Gastroesophageal sphincter (tissue), 4 donors: ENCODE results near the gene NFATC2. TPM values are rescaled to one million over a fixed set of nuclear protein-coding genes. Genes with fewer than 3 reads are reported as not detected.

Experiments used
- ATAC-seq: fragments of 150-250 bp; one replicate; pipeline ENCODE4 v1.9.1; 2016; ENCODE audit warnings: mild to moderate bottlenecking, moderate library complexity
- H3K27ac ChIP-seq, 4 donors: fragments of 200-600 bp; sonication (generic) in 3 of 4; 1 replicate in 3 of 4; 2 replicates in 1 of 4; pipeline ENCODE4 v1.5.1; 2016 to 2019
- H3K27me3 ChIP-seq: fragments of 200-600 bp; sonication (generic); one replicate; pipeline ENCODE4 v1.5.1; 2019
- H3K36me3 ChIP-seq, 2 donors: fragments of 200-600 bp; sonication (generic); one replicate each; pipeline ENCODE4 v1.5.1; 2019; ENCODE audit warnings: control low read depth in 1 of 2
- H3K4me1 ChIP-seq, 3 donors: fragments of 200-600 bp; sonication (generic); 1 replicate in 2 of 3; 2 replicates in 1 of 3; pipeline ENCODE4 v1.5.1; 2016 to 2019; ENCODE audit warnings: control low read depth in 2 of 3
- H3K4me3 ChIP-seq, 2 donors: fragments of 200-600 bp; sonication (generic); one replicate each; pipeline ENCODE4 v1.5.1; 2019; ENCODE audit warnings: mild to moderate bottlenecking in 1 of 2, moderate library complexity in 1 of 2
- H3K9me3 ChIP-seq, 3 donors: fragments of 200-600 bp; sonication (generic); one replicate each; pipeline ENCODE4 v1.5.1; 2017 to 2019; ENCODE audit warnings: control low read depth in 2 of 3
- CTCF ChIP-seq, 4 experiments: fragments of 200-600 bp in 2 of 4; fragments of 450-650 bp in 2 of 4; sonication (generic) in 1 of 4; IDR thresholded peaks; one replicate each; pipeline ENCODE4 v1.5.1; 2017 to 2019; ENCODE audit warnings: antibody characterized with exemption in 4 of 4, mild to moderate bottlenecking in 2 of 4, moderate library complexity in 2 of 4
- EP300 ChIP-seq: sonication (generic); formaldehyde crosslinking; IDR thresholded peaks from one replicate; pipeline ENCODE4 v1.6.1; 2017; ENCODE audit warnings: antibody characterized with exemption, mild to moderate bottlenecking
- POLR2A ChIP-seq, 2 donors: fragments of 450-650 bp; IDR thresholded peaks; one replicate each; pipeline ENCODE4 v1.6.1; 2017; ENCODE audit warnings: antibody characterized with exemption in 2 of 2, mild to moderate bottlenecking in 2 of 2, moderate library complexity in 1 of 2
- POLR2AphosphoS5 ChIP-seq: sonication (generic); formaldehyde crosslinking; IDR thresholded peaks from one replicate; pipeline ENCODE4 v1.6.1; 2017; ENCODE audit warnings: antibody characterized with exemption
- WGBS, 2 donors: methylation state at CpG; one replicate each; pipeline ENCODE4 v1.1.5; 2018; ENCODE audit warnings: low coverage in 1 of 2; 5-methylcytosine and 5-hydroxymethylcytosine counted together
- total RNA-seq, 4 donors: library from RNA; depleted of rRNA; stranded (reverse); fragments of >200 nt; gene quantifications; one replicate each; pipeline ENCODE4 v1.1.0, GENCODE V29; 2016

The NFATC2 gene
- total RNA-seq, 4 donors from 2014 or later = 4.4 to 20.2 (median 9.0) TPM

- Histone ChIP-seq H3K4me3 (no peak overlapping the region), H3K4me1 (peaks cover 0 to 27% (median 13%) of the 10 kb centered on the region in 3 donors), H3K9me3 (no peaks in the 10 kb centered on the region), H3K36me3 (no peaks in the 10 kb centered on the region), H3K27me3 (no peaks in the 10 kb centered on the region), H3K27ac (peak overlapping the region in 3 of 4 donors; percentile 51 to 73 (median 71))
- no peak for TF ChIP-seq EP300
- TF ChIP-seq POLR2A (IDR thresholded peaks at IDR 0.05) = no peak
- no peak for TF ChIP-seq CTCF (IDR thresholded peaks at IDR 0.05)
- peak; percentile 60 for ATAC-seq
- WGBS, 2 donors = 54% methylated on average over 4 of the region's 15 CpGs; no CpG with 5 or more reads in 1 of the 2 donors
Measured at GRCh38 chr20:51412951-51413481, 129.5 kb downstream of the NFATC2 start.

GRCh38 chr20:51412333-51412871, 130.1 kb downstream of the NFATC2 start:
- 0% methylated on average over 1 of the region's 12 CpGs; no CpG with 5 or more reads in 1 of the 2 donors for WGBS, 2 donors
- Histone ChIP-seq H3K4me3 (no peak overlapping the region), H3K27ac (peak overlapping the region in 3 of 4 donors; percentile 51 to 73 (median 71)), H3K36me3 (no peaks in the 10 kb centered on the region), H3K4me1 (peaks cover 0 to 27% (median 13%) of the 10 kb centered on the region in 3 donors), H3K27me3 (no peaks in the 10 kb centered on the region), H3K9me3 (no peaks in the 10 kb centered on the region)
- peak; percentile 67 for ATAC-seq
- TF ChIP-seq POLR2A (IDR thresholded peaks at IDR 0.05) = peak in 1 of 2 donors; percentile 4
- TF ChIP-seq POLR2AphosphoS5 = peak; percentile 38
- no peak for TF ChIP-seq CTCF (IDR thresholded peaks at IDR 0.05)

- no peak for TF ChIP-seq EP300
- TF ChIP-seq CTCF (IDR thresholded peaks at IDR 0.05) = peak in 1 of 4 experiments; percentile 9
- peaks cover 0 to 27% (median 13%) of the 10 kb centered on the region in 3 donors for H3K4me1 ChIP-seq
- H3K27me3 ChIP-seq = no peaks in the 10 kb centered on the region
- no peak overlapping the region for H3K4me3 ChIP-seq
- no peaks in the 10 kb centered on the region for H3K36me3 ChIP-seq
- ATAC-seq = peak; percentile 8
- no CpG with 5 or more reads among the region's 1 CpG for WGBS, 2 donors
- peak overlapping the region in 3 of 4 donors; percentile 51 to 73 (median 71) for H3K27ac ChIP-seq
- no peaks in the 10 kb centered on the region for H3K9me3 ChIP-seq
Measured at GRCh38 chr20:51411870-51412269, 130.6 kb downstream of the NFATC2 start.

- no peak overlapping the region for H3K4me3 ChIP-seq
- H3K9me3 ChIP-seq = no peaks in the 10 kb centered on the region
- H3K27me3 ChIP-seq = no peaks in the 10 kb centered on the region
- TF ChIP-seq EP300 (no peak), POLR2AphosphoS5 (no peak), CTCF (IDR thresholded peaks at IDR 0.05) (no peak), POLR2A (IDR thresholded peaks at IDR 0.05) (no peak)
- H3K4me1 ChIP-seq = peaks cover 0 to 27% (median 13%) of the 10 kb centered on the region in 3 donors
- 95 to 100% methylated on average over 3 to 4 of the region's 4 CpGs for WGBS, 2 donors
- peak overlapping the region in 2 of 4 donors; percentile 14 to 22 for H3K27ac ChIP-seq
- H3K36me3 ChIP-seq = peaks cover 0 to 2% of the 10 kb centered on the region in 2 donors
- no peak for ATAC-seq
Measured at GRCh38 chr20:51410586-51411325, 131.8 kb downstream of the NFATC2 start.
